SH-SY5Y (cell line): Measurements from ENCODE around the gene AASS.

Source experiments
- GATA2 ChIP-seq: IDR thresholded peaks from 2 replicates; pipeline ENCODE4 v1.6.1; 2011; ENCODE audit warnings: mild to moderate bottlenecking, low read depth, low read length
- GATA3 ChIP-seq: IDR thresholded peaks from 2 replicates; pipeline ENCODE4 v1.6.1; 2011; ENCODE audit warnings: low read depth, mild to moderate bottlenecking, low read length, moderate library complexity

DNA sequence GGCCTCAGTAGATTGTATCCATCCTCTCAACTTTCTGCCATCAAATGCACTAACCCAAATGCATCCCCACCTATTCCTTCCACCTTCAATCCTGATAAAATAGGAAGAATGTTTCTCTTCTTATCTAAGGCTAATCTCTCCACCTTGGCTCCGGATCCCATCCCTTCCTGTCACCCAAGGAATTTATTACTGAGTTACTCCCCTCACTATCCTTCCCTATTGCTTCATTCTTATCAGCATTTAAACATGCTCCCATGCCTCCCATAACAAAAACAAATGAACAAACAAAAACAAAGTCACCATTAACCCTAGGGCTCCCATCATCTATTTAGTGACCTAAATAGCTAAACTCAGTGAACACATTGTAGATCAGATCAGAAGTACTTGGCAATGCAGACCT, 25.3 kb downstream of the AASS start:
- TF ChIP-seq GATA2 (no peak), GATA3 (no peak)
